Subcutaneous abdominal adipose tissue (tissue), 5 donors: ENCODE data around the gene MAGI1.

ENCODE experiments used
- H3K27ac ChIP-seq: one replicate; pipeline ENCODE4 v1.7.0; 2013; ENCODE audit warnings: low read depth, mild to moderate bottlenecking, inconsistent platforms, low read length, moderate library complexity
- H3K27me3 ChIP-seq, 5 donors: one replicate each; pipeline ENCODE4 v1.7.0; 2013; ENCODE audit warnings: low read length in 5 of 5, inconsistent platforms in 1 of 5; ENCODE audit not compliant: control insufficient read depth in 5 of 5, insufficient read depth in 4 of 5
- H3K36me3 ChIP-seq, 5 donors: one replicate each; pipeline ENCODE4 v1.7.0; 2013; ENCODE audit warnings: low read length in 5 of 5; ENCODE audit not compliant: control insufficient read depth in 5 of 5, insufficient read depth in 5 of 5
- H3K4me1 ChIP-seq, 5 donors: one replicate each; pipeline ENCODE4 v1.7.0; 2013; ENCODE audit warnings: low read length in 5 of 5, mild to moderate bottlenecking in 3 of 5, moderate library complexity in 1 of 5; ENCODE audit not compliant: control insufficient read depth in 5 of 5, insufficient read depth in 5 of 5
- H3K4me3 ChIP-seq, 5 donors: one replicate each; pipeline ENCODE4 v1.7.0; 2013; ENCODE audit warnings: low read length in 5 of 5, low read depth in 1 of 5
- H3K9ac ChIP-seq, 5 donors: one replicate each; pipeline ENCODE4 v1.7.0; 2013; ENCODE audit warnings: low read length in 5 of 5, mild to moderate bottlenecking in 4 of 5, moderate library complexity in 3 of 5
- H3K9me3 ChIP-seq, 5 donors: one replicate each; pipeline ENCODE4 v1.7.0; 2013; ENCODE audit warnings: low read length in 5 of 5; ENCODE audit not compliant: control insufficient read depth in 5 of 5
- donor health status: healthy.
- donor health status: healthy.
- donor health status: healthy.
- donor health status: healthy.
- donor health status: healthy.

The MAGI1 gene

DNA sequence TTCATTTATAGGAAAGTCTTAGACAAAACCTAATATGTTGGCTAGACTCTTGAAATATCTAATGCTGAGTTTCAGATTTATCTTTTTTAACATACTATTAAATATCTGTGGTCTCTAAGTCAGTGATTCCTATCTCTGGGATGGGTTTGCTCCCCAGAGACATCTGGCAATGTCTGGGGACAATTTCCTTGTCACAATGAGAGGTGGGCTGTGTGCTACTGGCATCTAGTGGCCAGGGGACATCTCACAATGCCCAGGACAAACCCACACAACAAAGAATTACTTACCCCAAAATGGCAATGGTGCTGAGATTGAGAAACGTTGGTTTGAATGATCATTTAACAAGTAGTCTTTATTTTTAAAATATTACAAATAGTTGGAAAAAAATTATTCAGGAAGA lies 602.1 kb downstream of the MAGI1 start:
- Histone ChIP-seq H3K9ac (no peak overlapping the region), H3K27ac (no peak overlapping the region), H3K4me3 (no peak overlapping the region), H3K9me3 (no peaks in the 10 kb centered on the region), H3K36me3 (peaks cover 11 to 36% (median 21%) of the 10 kb centered on the region in 5 donors), H3K27me3 (no peaks in the 10 kb centered on the region), H3K4me1 (peaks cover 0 to 7% (median 0%) of the 10 kb centered on the region in 5 donors)

DNA sequence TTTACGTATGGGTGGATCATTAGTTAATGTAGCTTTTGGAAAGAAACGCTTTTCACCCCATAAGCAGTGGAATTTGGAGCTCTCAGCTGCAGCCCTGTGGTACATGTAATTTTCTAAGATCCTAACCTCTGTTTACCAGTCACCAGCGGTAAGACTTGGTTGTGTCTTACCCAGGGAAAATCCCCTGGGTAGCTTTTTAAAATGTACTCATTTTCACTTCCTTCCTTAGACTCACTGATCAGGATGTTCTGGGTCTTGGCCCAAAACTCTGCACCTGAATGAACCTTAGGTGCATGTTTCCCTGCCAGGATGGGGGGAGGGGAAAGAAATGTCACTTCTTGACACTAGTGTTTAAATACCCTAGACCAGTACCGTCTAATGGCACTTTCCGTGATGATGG lies 605.2 kb downstream of the MAGI1 start:
- no peak overlapping the region for H3K4me3 ChIP-seq
- H3K4me1 ChIP-seq: peaks cover 0 to 7% (median 0%) of the 10 kb centered on the region in 5 donors
- no peaks in the 10 kb centered on the region for H3K9me3 ChIP-seq
- H3K27me3 ChIP-seq: no peaks in the 10 kb centered on the region
- peaks cover 28 to 39% (median 30%) of the 10 kb centered on the region in 5 donors for H3K36me3 ChIP-seq
- H3K27ac ChIP-seq: no peak overlapping the region
- no peak overlapping the region for H3K9ac ChIP-seq

DNA sequence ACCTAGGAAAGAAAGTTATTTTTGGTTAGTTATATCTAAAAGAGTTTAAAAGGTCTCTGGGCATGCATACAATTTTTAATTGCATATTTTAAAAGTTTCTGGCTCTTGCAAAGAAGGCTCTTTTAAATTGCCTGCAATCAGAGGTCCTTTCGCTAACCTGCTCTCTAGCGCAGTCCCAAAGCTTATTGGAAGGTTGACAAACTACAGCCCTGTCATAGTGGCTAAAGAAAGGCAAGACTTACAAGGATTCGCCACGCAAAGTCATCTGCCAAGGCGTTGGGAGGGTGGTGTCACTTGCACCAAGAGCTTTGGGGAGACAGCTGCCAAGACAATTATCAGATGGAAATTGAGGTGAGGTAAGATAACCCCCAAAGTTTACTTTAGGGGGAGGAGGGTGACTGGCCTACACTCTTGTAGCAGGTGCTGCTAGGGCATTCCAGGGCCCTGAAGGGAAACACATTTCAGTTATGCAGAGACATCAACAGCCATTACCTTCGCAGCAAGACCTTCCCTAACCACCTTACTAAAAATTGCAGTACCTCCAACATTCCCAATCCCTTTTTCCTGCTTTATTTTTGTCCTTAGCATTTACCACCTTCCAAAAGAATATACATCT lies 606.2 kb downstream of the MAGI1 start:
- Histone ChIP-seq H3K27me3 (no peaks in the 10 kb centered on the region), H3K36me3 (peaks cover 22 to 35% (median 30%) of the 10 kb centered on the region in 5 donors), H3K4me1 (peaks cover 0 to 7% (median 0%) of the 10 kb centered on the region in 5 donors), H3K9ac (no peak overlapping the region), H3K4me3 (no peak overlapping the region), H3K9me3 (no peaks in the 10 kb centered on the region), H3K27ac (no peak overlapping the region)

DNA sequence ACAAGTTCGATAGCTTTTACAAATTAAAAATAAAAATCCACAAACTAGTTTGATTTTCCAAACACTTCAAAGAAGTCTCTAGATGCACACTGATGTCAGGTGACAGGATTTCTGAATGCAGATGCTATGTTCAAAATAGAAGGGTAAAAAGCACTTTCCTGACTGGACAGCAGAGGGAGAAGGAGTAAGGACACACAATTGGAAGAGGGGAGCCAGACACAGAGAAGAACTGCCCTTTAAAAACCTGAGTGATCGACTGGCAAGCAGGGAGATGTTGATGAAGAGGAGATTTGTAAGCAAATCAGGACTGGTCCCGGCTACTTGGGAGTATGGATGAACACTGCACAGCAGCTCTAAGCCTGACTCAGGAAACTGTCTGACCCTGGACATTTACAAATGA lies 612.8 kb downstream of the MAGI1 start:
- H3K9me3 ChIP-seq: no peaks in the 10 kb centered on the region
- no peak overlapping the region for H3K9ac ChIP-seq
- no peaks in the 10 kb centered on the region for H3K27me3 ChIP-seq
- H3K36me3 ChIP-seq: peaks cover 4 to 28% (median 20%) of the 10 kb centered on the region in 5 donors
- H3K4me1 ChIP-seq: no peaks in the 10 kb centered on the region
- no peak overlapping the region for H3K27ac ChIP-seq
- H3K4me3 ChIP-seq: no peak overlapping the region

DNA sequence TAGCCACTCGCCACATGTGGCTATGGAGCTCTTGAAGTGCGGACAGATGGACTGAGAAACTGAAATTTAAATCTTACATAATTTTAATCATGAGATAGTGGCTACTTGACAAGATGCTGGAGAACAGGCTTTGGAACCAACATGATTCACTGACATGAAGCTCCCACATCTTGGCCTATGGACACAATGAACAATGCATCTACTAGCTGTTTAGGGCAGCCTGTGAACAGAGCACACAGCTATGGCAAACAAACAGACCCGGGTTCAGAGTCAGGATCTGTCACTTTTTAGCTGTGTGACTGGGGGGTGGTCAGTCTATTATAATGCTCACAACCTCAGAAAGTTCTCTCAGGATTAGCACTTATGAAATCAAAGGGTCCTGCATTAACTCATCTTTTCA lies 616.6 kb downstream of the MAGI1 start:
- H3K27me3 ChIP-seq: no peaks in the 10 kb centered on the region
- no peaks in the 10 kb centered on the region for H3K4me1 ChIP-seq
- H3K36me3 ChIP-seq: peaks cover 0 to 6% (median 2%) of the 10 kb centered on the region in 5 donors
- H3K27ac ChIP-seq: no peak overlapping the region
- H3K4me3 ChIP-seq: no peak overlapping the region
- H3K9me3 ChIP-seq: no peaks in the 10 kb centered on the region
- no peak overlapping the region for H3K9ac ChIP-seq

DNA sequence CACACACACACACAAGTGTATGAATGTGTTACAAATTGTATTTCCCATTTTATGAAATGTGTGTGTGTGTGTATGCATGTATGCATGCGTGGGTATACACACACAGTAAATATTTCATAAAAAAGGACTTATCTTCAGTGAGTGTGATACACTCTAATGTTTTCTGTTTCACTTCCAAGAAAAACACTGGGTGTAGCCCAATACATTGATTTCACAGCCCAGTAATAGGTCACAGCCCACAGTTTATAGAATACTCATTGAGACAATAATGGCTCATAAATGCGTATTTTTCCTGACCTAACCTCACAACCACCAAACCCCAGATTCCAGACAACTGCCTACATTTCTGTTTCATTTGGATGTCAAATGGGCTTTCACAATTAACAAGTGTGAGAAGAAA lies 619.5 kb downstream of the MAGI1 start:
- Histone ChIP-seq H3K27ac (no peak overlapping the region), H3K4me3 (no peak overlapping the region), H3K4me1 (no peaks in the 10 kb centered on the region), H3K9me3 (no peaks in the 10 kb centered on the region), H3K27me3 (no peaks in the 10 kb centered on the region), H3K36me3 (peaks cover 0 to 6% (median 0%) of the 10 kb centered on the region in 5 donors), H3K9ac (no peak overlapping the region)

DNA sequence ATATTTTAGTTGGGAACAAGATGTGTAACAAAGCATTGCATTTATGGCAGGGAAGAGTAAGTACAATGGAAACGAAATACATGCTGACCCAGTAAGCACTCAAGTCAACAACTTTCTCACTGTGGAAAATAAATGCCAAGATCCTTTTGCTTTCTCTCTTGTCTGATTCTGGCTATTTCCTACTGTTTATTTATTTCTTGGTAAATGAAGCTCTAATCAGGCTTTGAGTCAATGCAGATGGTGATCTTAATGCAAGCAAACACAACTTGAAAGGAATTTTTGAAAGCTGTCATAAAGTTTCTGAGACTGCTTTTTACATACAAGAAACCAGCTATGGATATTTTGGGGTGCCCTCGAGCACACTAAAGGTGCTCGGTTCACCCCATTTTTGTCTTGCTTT lies 624.8 kb downstream of the MAGI1 start:
- Histone ChIP-seq H3K4me3 (no peak overlapping the region), H3K9me3 (no peaks in the 10 kb centered on the region), H3K27me3 (no peaks in the 10 kb centered on the region), H3K36me3 (peaks cover 0 to 3% (median 0%) of the 10 kb centered on the region in 5 donors), H3K27ac (no peak overlapping the region), H3K4me1 (peaks cover 0 to 17% (median 0%) of the 10 kb centered on the region in 5 donors), H3K9ac (no peak overlapping the region)

DNA sequence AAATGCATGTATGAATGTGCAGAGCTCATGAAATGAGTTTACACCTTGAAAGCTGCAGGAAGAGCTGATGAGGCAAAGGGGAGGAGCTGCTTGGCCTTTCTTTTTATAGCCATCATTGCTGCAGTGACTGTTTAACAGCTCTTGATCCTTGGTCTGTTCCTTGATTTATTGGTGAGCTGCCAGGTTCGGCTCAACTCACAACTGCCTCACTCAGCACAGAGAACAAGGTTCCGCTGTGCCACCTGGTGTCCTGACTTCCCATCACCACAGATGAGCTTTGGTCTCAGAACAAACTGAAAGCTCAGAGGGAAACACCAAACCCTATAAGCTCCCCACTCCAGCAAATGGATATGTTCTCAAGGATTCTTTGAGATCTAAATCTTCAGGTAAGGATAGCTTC lies 626.1 kb downstream of the MAGI1 start:
- Histone ChIP-seq H3K27ac (no peak overlapping the region), H3K9ac (no peak overlapping the region), H3K36me3 (peaks cover 0 to 3% (median 0%) of the 10 kb centered on the region in 5 donors), H3K9me3 (no peaks in the 10 kb centered on the region), H3K27me3 (no peaks in the 10 kb centered on the region), H3K4me3 (no peak overlapping the region), H3K4me1 (peaks cover 0 to 21% (median 0%) of the 10 kb centered on the region in 5 donors)

DNA sequence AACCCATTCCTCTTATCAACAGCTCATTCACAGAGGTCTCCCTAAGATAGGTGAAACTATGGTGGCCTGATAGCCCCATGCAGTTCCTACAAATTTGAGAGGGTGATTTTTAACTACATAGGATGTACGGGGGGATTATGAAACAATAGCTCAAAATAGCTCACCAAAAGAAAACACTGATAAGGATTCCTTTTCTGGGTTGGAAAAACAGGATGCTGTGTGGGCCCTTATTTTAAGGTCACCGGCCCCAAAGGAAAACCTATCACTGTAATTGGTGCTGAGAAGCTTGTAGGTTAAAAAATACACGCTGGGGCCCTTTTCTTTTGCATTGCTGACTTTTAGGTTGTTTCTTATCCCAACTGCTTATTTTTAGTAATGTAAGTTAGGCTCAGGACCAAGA lies 627.4 kb downstream of the MAGI1 start:
- H3K27me3 ChIP-seq: no peaks in the 10 kb centered on the region
- no peaks in the 10 kb centered on the region for H3K9me3 ChIP-seq
- no peak overlapping the region for H3K4me3 ChIP-seq
- H3K4me1 ChIP-seq: peaks cover 0 to 21% (median 6%) of the 10 kb centered on the region in 5 donors
- H3K9ac ChIP-seq: no peak overlapping the region
- H3K27ac ChIP-seq: no peak overlapping the region
- peaks cover 0 to 3% (median 0%) of the 10 kb centered on the region in 5 donors for H3K36me3 ChIP-seq

DNA sequence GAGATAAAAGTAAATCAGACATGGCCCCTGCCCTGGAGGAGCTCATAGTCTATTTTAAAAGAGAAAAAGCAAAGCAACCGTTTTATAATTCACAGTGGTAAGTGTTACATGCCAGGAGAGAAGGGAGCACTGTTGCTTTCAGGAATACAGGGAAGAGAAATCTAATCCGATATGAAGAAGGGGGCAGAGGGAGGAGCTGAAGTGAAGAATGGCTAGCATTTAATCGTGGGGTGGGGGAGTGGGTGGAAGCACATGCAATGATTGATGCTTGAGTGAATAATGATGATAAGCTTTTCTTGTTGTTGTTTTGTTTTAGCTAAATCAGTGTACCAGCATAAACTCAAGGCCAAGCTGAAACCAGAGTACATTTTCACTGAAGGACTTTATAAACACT lies 629.5 kb downstream of the MAGI1 start:
- H3K4me1 ChIP-seq: peaks cover 0 to 21% (median 12%) of the 10 kb centered on the region in 5 donors
- H3K27me3 ChIP-seq: no peaks in the 10 kb centered on the region
- H3K27ac ChIP-seq: peak overlapping the region; percentile 11
- peaks cover 0 to 3% (median 0%) of the 10 kb centered on the region in 5 donors for H3K36me3 ChIP-seq
- no peaks in the 10 kb centered on the region for H3K9me3 ChIP-seq
- H3K9ac ChIP-seq: no peak overlapping the region
- no peak overlapping the region for H3K4me3 ChIP-seq
